Measurements from ENCODE around the gene KIAA1217. TPM values are rescaled to one million over a fixed set of nuclear protein-coding genes. Genes with fewer than 3 reads are reported as not detected.
"Not testable (repeated sequence)": the region's sequence is repeated elsewhere in the genome, so short reads cannot be mapped to it uniquely, and the experiment has no call there.

KIAA1217 gene
- total RNA-seq, 2 experiments from 2014 or later = 0.31 to 1.1 TPM

- Mint-ChIP-seq H3K4me3 (peak overlapping the region; percentile 44), H3K9me3 (no peaks in the 10 kb centered on the region), H3K27me3 (peaks cover 21% of the 10 kb centered on the region), H3K27ac (peak overlapping the region; percentile 53), H3K4me1 (ENCODE audit: low read depth) (peaks cover 42% of the 10 kb centered on the region), H3K36me3 (no peaks in the 10 kb centered on the region)
- POLR2A ChIA-PET = no interaction called here
- intact Hi-C loops (cut with micrococcal nuclease) = loop anchor here (1.0 to 10.0 kb wide), 7 partner anchors 83 to 1131 kb away; partner anchors contain the start of genes ENKUR and THNSL1
- peak; percentile 84 for DNase-seq
- CTCF ChIA-PET = no interaction called here
Observed at GRCh38 chr10:24465891-24466818, 257.2 kb downstream of the KIAA1217 start.

GRCh38 chr10:24467136-24467535, 258.2 kb downstream of the KIAA1217 start:
- DNase-seq = no peak
- H3K4me1 Mint-ChIP-seq (ENCODE audit: low read depth) = peaks cover 42% of the 10 kb centered on the region
- intact Hi-C loops (cut with micrococcal nuclease) = loop anchor here (2.0 to 10.0 kb wide), 5 partner anchors 434 to 1132 kb away; partner anchors contain the start of genes ENKUR and THNSL1
- H3K4me3 Mint-ChIP-seq = no peak overlapping the region
- POLR2A ChIA-PET = interaction anchor here (0.7 kb wide), 1 partner anchor 257 kb away, joined by 3 read pairs; no protein-coding TSS in a partner anchor
- no peaks in the 10 kb centered on the region for H3K36me3 Mint-ChIP-seq
- CTCF ChIA-PET = no interaction called here
- peaks cover 21% of the 10 kb centered on the region for H3K27me3 Mint-ChIP-seq
- no peak overlapping the region for H3K27ac Mint-ChIP-seq
- H3K9me3 Mint-ChIP-seq = no peaks in the 10 kb centered on the region

- DNase-seq = no peak
- peaks cover 40% of the 10 kb centered on the region for H3K4me1 Mint-ChIP-seq (ENCODE audit: low read depth)
- ChIA-PET POLR2A (interaction anchor here (0.7 kb wide), 1 partner anchor 257 kb away, joined by 3 read pairs; no protein-coding TSS in a partner anchor), CTCF (no interaction called here)
- no peaks in the 10 kb centered on the region for H3K9me3 Mint-ChIP-seq
- no peak overlapping the region for H3K27ac Mint-ChIP-seq
- intact Hi-C loops (cut with micrococcal nuclease) = loop anchor here (2.0 to 10.0 kb wide), 5 partner anchors 433 to 1133 kb away; partner anchors contain the start of genes ENKUR and THNSL1
- peaks cover 22% of the 10 kb centered on the region for H3K27me3 Mint-ChIP-seq
- no peaks in the 10 kb centered on the region for H3K36me3 Mint-ChIP-seq
- no peak overlapping the region for H3K4me3 Mint-ChIP-seq
Observed at GRCh38 chr10:24467605-24468004, 258.7 kb downstream of the KIAA1217 start.

- ChIA-PET CTCF (no interaction called here), POLR2A (no interaction called here)
- Mint-ChIP-seq H3K9me3 (no peaks in the 10 kb centered on the region), H3K4me3 (no peak overlapping the region), H3K27me3 (peaks cover 22% of the 10 kb centered on the region), H3K36me3 (no peaks in the 10 kb centered on the region), H3K27ac (no peak overlapping the region), H3K4me1 (ENCODE audit: low read depth) (peaks cover 35% of the 10 kb centered on the region)
- intact Hi-C loops (cut with micrococcal nuclease) = loop anchor here (5.0 to 10.0 kb wide), 4 partner anchors 549 to 1134 kb away; partner anchors contain the start of genes ENKUR and THNSL1
- DNase-seq = no peak
Observed at GRCh38 chr10:24468281-24468751, 259.4 kb downstream of the KIAA1217 start.

- POLR2A ChIA-PET = no interaction called here
Observed at GRCh38 chr10:24469993-24470392, 261.1 kb downstream of the KIAA1217 start.

GRCh38 chr10:24475598-24475997, 266.7 kb downstream of the KIAA1217 start:
- Mint-ChIP-seq H3K4me3 (no peak overlapping the region), H3K9me3 (peaks cover 12% of the 10 kb centered on the region), H3K27me3 (peaks cover 20% of the 10 kb centered on the region), H3K27ac (no peak overlapping the region), H3K36me3 (peaks cover 2% of the 10 kb centered on the region), H3K4me1 (ENCODE audit: low read depth) (no peaks in the 10 kb centered on the region)
- CTCF ChIA-PET = interaction anchor here (1.3 kb wide), 1 partner anchor 10 kb away, joined by 3 read pairs; no protein-coding TSS in a partner anchor
- POLR2A ChIA-PET = no interaction called here
- no peak for DNase-seq
- intact Hi-C loops (cut with micrococcal nuclease) = no loop called here

More at GRCh38 chr10:24469993-24470392, 261.1 kb downstream of the KIAA1217 start:
- CTCF ChIA-PET = no interaction called here
- Mint-ChIP-seq H3K27me3 (peaks cover 31% of the 10 kb centered on the region), H3K27ac (no peak overlapping the region), H3K4me3 (no peak overlapping the region), H3K4me1 (ENCODE audit: low read depth) (peaks cover 20% of the 10 kb centered on the region), H3K9me3 (no peaks in the 10 kb centered on the region), H3K36me3 (peaks cover 2% of the 10 kb centered on the region)
- intact Hi-C loops (cut with micrococcal nuclease) = loop anchor here (5.0 to 10.0 kb wide), 4 partner anchors 547 to 1135 kb away; partner anchors contain the start of genes ENKUR and THNSL1
- no peak for DNase-seq

GRCh38 chr10:24476913-24477701, 268.2 kb downstream of the KIAA1217 start:
- ChIA-PET CTCF (no interaction called here), POLR2A (no interaction called here)

GRCh38 chr10:24477915-24478314, 269.0 kb downstream of the KIAA1217 start:
- Mint-ChIP-seq H3K9me3 (peaks cover 12% of the 10 kb centered on the region), H3K27me3 (peaks cover 22% of the 10 kb centered on the region), H3K4me1 (ENCODE audit: low read depth) (no peaks in the 10 kb centered on the region), H3K36me3 (peaks cover 2% of the 10 kb centered on the region), H3K4me3 (no peak overlapping the region), H3K27ac (no peak overlapping the region)
- intact Hi-C loops (cut with micrococcal nuclease) = no loop called here
- no peak for DNase-seq
- ChIA-PET POLR2A (no interaction called here), CTCF (no interaction called here)

More at GRCh38 chr10:24476913-24477701, 268.2 kb downstream of the KIAA1217 start:
- intact Hi-C loops (cut with micrococcal nuclease) = no loop called here
- H3K4me1 Mint-ChIP-seq (ENCODE audit: low read depth) = no peaks in the 10 kb centered on the region
- peaks cover 2% of the 10 kb centered on the region for H3K36me3 Mint-ChIP-seq
- peaks cover 12% of the 10 kb centered on the region for H3K9me3 Mint-ChIP-seq
- DNase-seq = no peak
- H3K27me3 Mint-ChIP-seq = peaks cover 22% of the 10 kb centered on the region
- H3K27ac Mint-ChIP-seq = no peak overlapping the region
- H3K4me3 Mint-ChIP-seq = no peak overlapping the region

GRCh38 chr10:24479806-24480205, 270.9 kb downstream of the KIAA1217 start:
- H3K4me3 Mint-ChIP-seq = no peak overlapping the region
- POLR2A ChIA-PET = no interaction called here
- intact Hi-C loops (cut with micrococcal nuclease) = no loop called here
- CTCF ChIA-PET = no interaction called here
- peaks cover 12% of the 10 kb centered on the region for H3K9me3 Mint-ChIP-seq
- H3K4me1 Mint-ChIP-seq (ENCODE audit: low read depth) = peaks cover 5% of the 10 kb centered on the region
- H3K27ac Mint-ChIP-seq = no peak overlapping the region
- H3K27me3 Mint-ChIP-seq = peaks cover 10% of the 10 kb centered on the region
- no peak for DNase-seq
- no peaks in the 10 kb centered on the region for H3K36me3 Mint-ChIP-seq

GRCh38 chr10:24480447-24480846, 271.5 kb downstream of the KIAA1217 start:
- CTCF ChIA-PET = interaction anchor here (1.6 kb wide), 1 partner anchor 39 kb away, joined by 4 read pairs; no protein-coding TSS in a partner anchor
- intact Hi-C loops (cut with micrococcal nuclease) = no loop called here
- H3K4me3 Mint-ChIP-seq = no peak overlapping the region
- H3K27me3 Mint-ChIP-seq = peaks cover 8% of the 10 kb centered on the region
- peaks cover 5% of the 10 kb centered on the region for H3K4me1 Mint-ChIP-seq (ENCODE audit: low read depth)
- H3K9me3 Mint-ChIP-seq = peaks cover 12% of the 10 kb centered on the region
- no peak for DNase-seq
- H3K27ac Mint-ChIP-seq = no peak overlapping the region
- POLR2A ChIA-PET = no interaction called here
- H3K36me3 Mint-ChIP-seq = no peaks in the 10 kb centered on the region

GRCh38 chr10:24481241-24481640, 272.3 kb downstream of the KIAA1217 start:
- ChIA-PET POLR2A (no interaction called here), CTCF (interaction anchor here (1.6 kb wide), 1 partner anchor 38 kb away, joined by 4 read pairs; no protein-coding TSS in a partner anchor)
- Mint-ChIP-seq H3K27ac (no peak overlapping the region), H3K27me3 (peaks cover 4% of the 10 kb centered on the region), H3K4me3 (no peak overlapping the region), H3K36me3 (no peaks in the 10 kb centered on the region), H3K9me3 (peaks cover 7% of the 10 kb centered on the region), H3K4me1 (ENCODE audit: low read depth) (peaks cover 5% of the 10 kb centered on the region)
- no peak for DNase-seq
- intact Hi-C loops (cut with micrococcal nuclease) = no loop called here

- DNase-seq; H3K36me3 Mint-ChIP-seq; H3K4me1 Mint-ChIP-seq (ENCODE audit: low read depth); H3K4me3 Mint-ChIP-seq; POLR2A ChIA-PET; CTCF ChIA-PET; intact Hi-C loops (cut with micrococcal nuclease); H3K9me3 Mint-ChIP-seq; H3K27ac Mint-ChIP-seq; H3K27me3 Mint-ChIP-seq: not testable (repeated sequence)
Observed at GRCh38 chr10:24482713-24483112, 273.8 kb downstream of the KIAA1217 start.

Measured in activated CD4-positive, alpha-beta memory T cell treated with anti-CD3 and anti-CD28 coated beads for 36 hours (primary cell).